ENCODE measurements around the gene UGT3A2. TPM values are rescaled to one million over a fixed set of nuclear protein-coding genes. Genes with fewer than 3 reads are reported as not detected.

Gene UGT3A2
- total RNA-seq, result under 1 TPM in 7 of 8 experiments, not detected in 1; 0.09 to 0.52 (median 0.29) TPM

GRCh38 chr5:36066540-36067210 is at the start of gene UGT3A2:
Gene UGT3A2, minus strand, starts transcription at chr5:36066882. Its CDS starts 93 bp downstream, at chr5:36066789.
- H3K4me3 ChIP-seq, result peak within 1 kb of the TSS in 4 of 5 donors; percentile 13 to 28 (median 24)
- WGBS, 10 experiments, result 0 to 16% (median 7%) methylated on average over 1 to 11 of the region's 22 CpGs; no CpG with 5 or more reads in 4 of the 10 experiments
- peak; percentile 29 to 87 (median 64) for ATAC-seq (replicated peaks in 6 of 8)
- in situ Hi-C loops (cut with MboI; ENCODE audit: low pct_unique_long_range_greater_than_20kb in 2 of 9, low sequenced_read_pairs in 9 of 9, unreplicated experiment in 9 of 9), result no loop called here
- H3K27ac ChIP-seq, result no peak within 1 kb of the TSS
- H3K4me1 ChIP-seq (replicated peaks in 1 of 2), result no peaks in the 10 kb centered on the region

- in situ Hi-C loops (cut with MboI; ENCODE audit: low pct_unique_long_range_greater_than_20kb in 2 of 9, low sequenced_read_pairs in 9 of 9, unreplicated experiment in 9 of 9), result no loop called here
- no peak overlapping the region for H3K4me3 ChIP-seq
- no peaks in the 10 kb centered on the region for H3K4me1 ChIP-seq (replicated peaks in 1 of 2)
- WGBS, 10 experiments, result 86 to 100% (median 100%) methylated on average over 1 of the region's 1 CpG; no CpG with 5 or more reads in 1 of the 10 experiments
- no peak overlapping the region for H3K27ac ChIP-seq
- ATAC-seq (replicated peaks in 6 of 8), result no peak
Observed at GRCh38 chr5:36111238-36111637, 44.6 kb upstream of the UGT3A2 start.

- Histone ChIP-seq H3K27ac (no peak overlapping the region), H3K4me3 (no peak overlapping the region), H3K4me1 (replicated peaks in 1 of 2) (no peaks in the 10 kb centered on the region)
- ATAC-seq (replicated peaks in 6 of 8), result no peak
- in situ Hi-C loops (cut with MboI; ENCODE audit: low pct_unique_long_range_greater_than_20kb in 2 of 9, low sequenced_read_pairs in 9 of 9, unreplicated experiment in 9 of 9), result no loop called here
- 14 to 100% (median 92%) methylated on average over 1 to 3 of the region's 3 CpGs for WGBS, 10 experiments
Observed at GRCh38 chr5:36108758-36109460, 42.2 kb upstream of the UGT3A2 start.

GRCh38 chr5:36105819-36106218 is 39.1 kb upstream of the UGT3A2 start:
- peak in 1 of 8 experiments; percentile 24 for ATAC-seq (replicated peaks in 6 of 8)
- H3K4me3 ChIP-seq, result no peak overlapping the region
- H3K4me1 ChIP-seq (replicated peaks in 1 of 2), result no peaks in the 10 kb centered on the region
- WGBS, 10 experiments, result 14 to 100% (median 91%) methylated on average over 1 to 2 of the region's 2 CpGs; no CpG with 5 or more reads in 1 of the 10 experiments
- in situ Hi-C loops (cut with MboI; ENCODE audit: low pct_unique_long_range_greater_than_20kb in 2 of 9, low sequenced_read_pairs in 9 of 9, unreplicated experiment in 9 of 9), result no loop called here
- no peak overlapping the region for H3K27ac ChIP-seq

DNA sequence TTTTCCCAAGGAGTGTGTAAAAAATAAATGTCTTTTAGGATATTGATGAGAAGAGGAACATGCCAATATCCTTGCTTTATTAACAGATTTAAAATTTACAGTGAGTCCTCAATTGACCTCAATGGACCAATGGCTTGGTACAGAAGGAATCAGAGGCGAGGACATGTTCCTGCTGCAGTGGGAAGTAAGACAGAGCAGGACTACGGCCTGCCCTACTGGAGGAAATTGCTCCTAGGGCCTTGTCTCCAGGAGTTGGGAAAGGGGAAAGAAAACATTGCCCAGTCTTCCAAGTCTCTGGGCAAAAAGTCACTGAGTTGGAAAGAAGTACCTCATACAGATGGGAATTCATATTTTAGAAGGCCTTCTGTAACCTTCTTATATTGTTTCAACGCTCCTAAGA is 33.1 kb upstream of the UGT3A2 start:
- WGBS, 10 experiments, result 71 to 100% (median 90%) methylated on average over 1 to 3 of the region's 3 CpGs; no CpG with 5 or more reads in 2 of the 10 experiments
- ATAC-seq (replicated peaks in 6 of 8), result no peak
- no peak overlapping the region for H3K27ac ChIP-seq
- H3K4me3 ChIP-seq, result no peak overlapping the region
- in situ Hi-C loops (cut with MboI; ENCODE audit: low pct_unique_long_range_greater_than_20kb in 2 of 9, low sequenced_read_pairs in 9 of 9, unreplicated experiment in 9 of 9), result no loop called here
- H3K4me1 ChIP-seq (replicated peaks in 1 of 2), result no peaks in the 10 kb centered on the region

DNA sequence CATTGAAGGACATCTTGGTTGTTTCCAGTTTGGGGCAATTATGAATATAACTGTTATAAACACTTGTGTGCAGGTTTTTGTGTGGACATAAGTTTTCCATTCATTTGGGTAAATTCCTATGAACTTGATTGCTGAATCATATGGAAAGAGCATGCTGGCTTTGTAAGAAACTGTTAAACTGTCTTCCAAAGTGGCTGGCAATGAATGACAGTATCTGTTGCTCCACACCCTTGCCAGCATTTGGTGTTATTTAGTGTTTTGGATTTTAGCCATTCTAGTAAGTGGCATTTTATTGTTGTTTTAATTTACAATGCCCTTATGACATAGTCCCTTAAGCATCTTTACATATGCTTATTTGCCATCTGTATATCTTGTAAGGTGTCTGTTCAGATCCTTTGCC is 29.8 kb upstream of the UGT3A2 start:
- Histone ChIP-seq H3K4me1 (replicated peaks in 1 of 2) (no peaks in the 10 kb centered on the region), H3K4me3 (no peak overlapping the region), H3K27ac (no peak overlapping the region)
- ATAC-seq (replicated peaks in 6 of 8), result no peak
- in situ Hi-C loops (cut with MboI; ENCODE audit: low pct_unique_long_range_greater_than_20kb in 2 of 9, low sequenced_read_pairs in 9 of 9, unreplicated experiment in 9 of 9), result no loop called here

DNA sequence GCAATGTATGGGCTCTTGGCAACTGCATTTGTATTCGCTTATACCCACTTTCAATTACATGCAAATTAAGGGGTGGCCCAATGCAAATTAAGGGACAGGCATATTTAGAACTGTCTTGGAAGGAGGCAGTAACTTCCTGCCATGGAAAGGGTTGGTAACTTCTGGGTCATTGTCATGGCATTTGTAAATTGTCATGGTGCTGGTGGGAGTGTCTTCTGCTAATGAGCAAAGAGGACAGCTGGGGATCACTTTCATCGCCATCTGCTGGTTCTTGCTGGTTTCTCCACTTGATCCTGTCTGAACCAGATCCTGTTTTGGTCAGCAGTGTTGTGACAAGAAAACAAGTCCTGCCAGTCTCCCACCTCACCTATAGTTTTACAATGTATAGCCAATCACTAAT is 23.3 kb upstream of the UGT3A2 start:
- 0 to 100% (median 100%) methylated on average over 1 to 2 of the region's 2 CpGs; no CpG with 5 or more reads in 5 of the 10 experiments for whole genome bisulfite sequencing, 10 experiments
- peak in 6 of 8 experiments; percentile 17 to 99 (median 68) for ATAC-seq (replicated peaks in 6 of 8)
- Histone ChIP-seq H3K4me3 (no peak overlapping the region), H3K27ac (no peak overlapping the region), H3K4me1 (replicated peaks in 1 of 2) (no peaks in the 10 kb centered on the region)
- in situ Hi-C loops (cut with MboI; ENCODE audit: low pct_unique_long_range_greater_than_20kb in 2 of 9, low sequenced_read_pairs in 9 of 9, unreplicated experiment in 9 of 9), result no loop called here

- no peak overlapping the region for H3K4me3 ChIP-seq
- in situ Hi-C loops (cut with MboI; ENCODE audit: low pct_unique_long_range_greater_than_20kb in 2 of 9, low sequenced_read_pairs in 9 of 9, unreplicated experiment in 9 of 9), result no loop called here
- H3K27ac ChIP-seq, result no peak overlapping the region
- ATAC-seq (replicated peaks in 6 of 8), result peak in 7 of 8 experiments; percentile 16 to 99 (median 83)
- WGBS, 10 experiments, result 5 to 72% (median 46%) methylated on average over 2 to 9 of the region's 10 CpGs; no CpG with 5 or more reads in 1 of the 10 experiments
- H3K4me1 ChIP-seq (replicated peaks in 1 of 2), result no peaks in the 10 kb centered on the region
Observed at GRCh38 chr5:36079200-36079781, 12.6 kb upstream of the UGT3A2 start.

GRCh38 chr5:36078430-36078829 is 11.7 kb upstream of the UGT3A2 start:
- Histone ChIP-seq H3K4me3 (no peak overlapping the region), H3K27ac (no peak overlapping the region), H3K4me1 (replicated peaks in 1 of 2) (no peaks in the 10 kb centered on the region)
- WGBS, 10 experiments, result 0 to 100% (median 78%) methylated on average over 1 to 9 of the region's 10 CpGs; no CpG with 5 or more reads in 2 of the 10 experiments
- in situ Hi-C loops (cut with MboI; ENCODE audit: low pct_unique_long_range_greater_than_20kb in 2 of 9, low sequenced_read_pairs in 9 of 9, unreplicated experiment in 9 of 9), result no loop called here
- ATAC-seq (replicated peaks in 6 of 8), result no peak

DNA sequence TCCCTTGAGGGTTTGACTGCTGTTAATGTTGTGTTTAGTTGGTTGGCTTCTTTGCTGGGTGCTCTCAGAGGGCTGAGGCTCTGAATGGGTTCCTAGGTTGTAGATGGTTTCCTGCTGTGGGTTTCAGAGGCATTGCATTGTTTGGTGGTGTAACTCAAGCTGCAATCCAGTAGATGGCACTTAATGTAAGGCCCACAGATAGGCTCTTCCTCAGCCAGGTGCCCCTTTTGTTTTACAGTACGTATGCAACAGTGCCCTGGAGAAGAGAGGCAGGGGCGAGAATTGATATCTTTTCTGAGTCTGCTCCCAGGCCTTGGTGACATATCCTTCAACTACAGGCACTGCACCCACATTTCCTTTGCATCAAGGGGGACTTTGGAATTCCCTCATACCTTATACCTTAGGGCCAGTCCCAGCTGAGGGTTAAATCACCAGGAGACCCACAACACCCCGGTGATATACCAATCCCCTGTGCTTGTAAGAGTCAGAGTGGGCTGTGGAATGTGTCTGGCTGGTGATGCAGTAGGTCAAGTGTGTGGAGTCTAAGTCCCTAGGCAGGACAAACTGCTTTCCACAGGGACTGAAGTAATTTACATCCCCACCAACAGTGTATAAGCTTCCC is 7.0 kb upstream of the UGT3A2 start:
- H3K4me3 ChIP-seq, result no peak overlapping the region
- in situ Hi-C loops (cut with MboI; ENCODE audit: low pct_unique_long_range_greater_than_20kb in 2 of 9, low sequenced_read_pairs in 9 of 9, unreplicated experiment in 9 of 9), result no loop called here
- ATAC-seq (replicated peaks in 6 of 8), result peak in 1 of 8 experiments; percentile 78
- no peaks in the 10 kb centered on the region for H3K4me1 ChIP-seq (replicated peaks in 1 of 2)
- no peak overlapping the region for H3K27ac ChIP-seq
- WGBS, 10 experiments, result 50 to 90% (median 67%) methylated on average over 1 to 2 of the region's 3 CpGs; no CpG with 5 or more reads in 5 of the 10 experiments

- in situ Hi-C loops (cut with MboI; ENCODE audit: low pct_unique_long_range_greater_than_20kb in 2 of 9, low sequenced_read_pairs in 9 of 9, unreplicated experiment in 9 of 9), result no loop called here
- 13 to 90% (median 70%) methylated on average over 1 to 8 of the region's 9 CpGs for WGBS, 10 experiments
- peak in 3 of 8 experiments; percentile 37 to 88 (median 77) for ATAC-seq (replicated peaks in 6 of 8)
- Histone ChIP-seq H3K27ac (no peak overlapping the region), H3K4me3 (no peak overlapping the region), H3K4me1 (replicated peaks in 1 of 2) (no peaks in the 10 kb centered on the region)
Observed at GRCh38 chr5:36070687-36071571, 4.2 kb upstream of the UGT3A2 start.

DNA sequence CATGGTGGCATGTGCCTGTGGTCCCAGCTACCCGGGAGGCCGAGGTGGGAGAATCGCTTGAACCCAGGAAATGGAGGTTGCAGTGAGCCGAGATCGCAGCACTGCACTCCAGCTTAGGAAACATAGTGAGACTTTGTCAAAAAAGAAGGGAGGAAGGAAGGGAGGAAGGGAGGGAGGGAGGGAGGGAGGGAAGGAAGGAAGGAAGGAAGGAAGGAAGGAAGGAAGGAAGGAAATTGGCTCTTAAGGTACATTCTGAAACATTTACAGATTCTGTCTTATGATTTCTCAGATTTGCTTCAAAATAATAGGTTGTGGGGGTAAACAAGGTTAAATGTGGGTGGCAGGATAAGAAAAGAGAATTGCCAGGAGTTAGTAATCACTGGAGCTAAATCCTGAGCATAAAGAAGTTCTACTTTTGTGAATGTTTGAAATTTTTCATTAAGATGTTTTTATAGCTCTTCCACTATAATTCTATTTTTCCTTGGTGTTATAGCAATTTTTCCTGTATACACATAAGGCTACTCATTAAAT is 2.1 kb upstream of the UGT3A2 start:
- H3K4me3 ChIP-seq, result no peak overlapping the region
- WGBS, 10 experiments, result 100% methylated on average over 3 of the region's 5 CpGs; no CpG with 5 or more reads in 9 of the 10 experiments
- no peaks in the 10 kb centered on the region for H3K4me1 ChIP-seq (replicated peaks in 1 of 2)
- in situ Hi-C loops (cut with MboI; ENCODE audit: low pct_unique_long_range_greater_than_20kb in 2 of 9, low sequenced_read_pairs in 9 of 9, unreplicated experiment in 9 of 9), result no loop called here
- no peak overlapping the region for H3K27ac ChIP-seq
- ATAC-seq (replicated peaks in 6 of 8), result no peak

Data from motor neuron (in vitro differentiated cells).